Activated naive CD8-positive, alpha-beta T cell (primary cell): ENCODE results near the gene DISP3.

ENCODE experiments used
- H3K27ac Mint-ChIP-seq: one replicate; pipeline ENCODE4 v1.8.0; 2021; ENCODE audit warnings: mixed read lengths
- H3K27me3 Mint-ChIP-seq: one replicate; pipeline ENCODE4 v1.8.0; 2021; ENCODE audit warnings: mixed read lengths
- H3K36me3 Mint-ChIP-seq: one replicate; pipeline ENCODE4 v1.8.0; 2021; ENCODE audit warnings: mixed read lengths
- H3K4me1 Mint-ChIP-seq: one replicate; pipeline ENCODE4 v1.8.0; 2021; ENCODE audit warnings: low read depth, mixed read lengths
- H3K4me3 Mint-ChIP-seq: one replicate; pipeline ENCODE4 v1.8.0; 2021; ENCODE audit warnings: mild to moderate bottlenecking, mixed read lengths
- H3K9me3 Mint-ChIP-seq: one replicate; pipeline ENCODE4 v1.8.0; 2021; ENCODE audit warnings: low read depth, mixed read lengths

The DISP3 gene

DNA sequence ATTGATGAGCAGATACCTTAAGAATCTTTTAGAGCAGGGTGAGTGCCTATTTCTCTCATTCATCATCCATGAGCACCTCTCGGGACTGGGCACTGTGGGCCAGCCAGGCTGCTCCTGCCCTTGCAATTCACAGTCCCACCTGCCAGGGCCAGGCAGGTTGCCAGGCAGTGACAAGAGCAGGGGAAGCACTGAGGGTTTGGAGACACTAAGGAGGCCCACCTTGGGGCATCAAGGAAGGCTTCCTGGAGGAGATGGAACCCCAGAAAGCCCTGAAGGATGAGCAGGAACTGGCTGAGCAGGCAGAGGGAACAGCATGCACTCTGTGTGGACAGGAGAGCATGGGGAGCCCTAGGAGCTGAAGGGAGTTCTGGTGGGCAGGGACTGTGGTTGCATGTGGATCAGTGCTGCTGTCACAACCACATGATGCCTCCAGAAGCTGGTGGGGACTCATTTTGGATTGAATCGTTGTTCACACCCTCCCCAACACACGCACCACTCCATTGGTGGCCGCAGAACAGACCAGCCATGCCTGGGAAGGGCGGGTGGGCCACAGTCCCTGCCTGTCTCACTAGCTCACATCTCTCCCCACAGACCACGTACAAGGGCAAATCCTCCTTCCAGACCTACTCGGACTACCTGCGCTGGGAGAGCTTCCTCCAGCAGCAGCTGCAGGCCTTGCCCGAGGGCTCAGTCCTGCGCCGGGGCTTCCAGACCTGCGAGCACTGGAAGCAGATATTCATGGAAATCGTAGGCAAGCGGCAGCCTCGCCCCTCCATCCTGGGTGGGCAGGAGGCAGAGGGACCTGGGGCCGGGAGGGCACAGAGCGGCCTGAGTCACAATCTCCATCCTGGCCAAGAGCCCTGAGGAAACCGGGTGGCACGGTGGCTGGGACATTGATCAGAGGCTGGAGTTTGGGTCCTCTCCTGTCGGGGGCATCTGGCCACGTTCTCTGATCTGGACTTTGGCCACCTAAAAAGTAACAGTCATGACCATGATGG lies 55.1 kb downstream of the DISP3 start:
- H3K4me1 Mint-ChIP-seq: no peaks in the 10 kb centered on the region
- no peaks in the 10 kb centered on the region for H3K36me3 Mint-ChIP-seq
- H3K9me3 Mint-ChIP-seq: no peaks in the 10 kb centered on the region
- no peak overlapping the region for H3K27ac Mint-ChIP-seq
- H3K27me3 Mint-ChIP-seq: no peaks in the 10 kb centered on the region
- H3K4me3 Mint-ChIP-seq: no peak overlapping the region

DNA sequence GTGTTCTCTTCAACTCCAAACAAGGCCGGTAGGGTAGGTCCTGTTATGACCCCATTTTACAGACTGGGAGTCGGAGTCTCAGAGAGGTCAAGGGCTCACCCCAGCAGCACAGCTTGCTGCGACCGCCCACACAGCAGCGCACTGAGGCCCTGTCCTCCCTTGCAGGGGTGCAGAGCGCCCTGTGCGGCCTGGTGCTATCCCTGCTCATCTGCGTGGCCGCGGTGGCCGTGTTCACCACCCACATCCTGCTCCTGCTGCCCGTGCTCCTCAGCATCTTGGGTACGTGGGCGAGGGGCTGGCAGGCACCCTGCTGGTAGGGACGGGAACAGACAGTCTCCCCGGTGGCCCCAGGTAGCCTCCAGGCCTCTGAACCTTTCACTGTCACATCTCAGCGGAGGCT lies 55.9 kb downstream of the DISP3 start:
- Mint-ChIP-seq H3K4me3 (no peak overlapping the region), H3K36me3 (no peaks in the 10 kb centered on the region), H3K27me3 (no peaks in the 10 kb centered on the region), H3K9me3 (no peaks in the 10 kb centered on the region), H3K4me1 (no peaks in the 10 kb centered on the region), H3K27ac (no peak overlapping the region)

GRCh38 chr1:11535316-11535715 lies 56.4 kb downstream of the DISP3 start:
- H3K27me3 Mint-ChIP-seq: peaks cover 2% of the 10 kb centered on the region
- H3K27ac Mint-ChIP-seq: no peak overlapping the region

DNA sequence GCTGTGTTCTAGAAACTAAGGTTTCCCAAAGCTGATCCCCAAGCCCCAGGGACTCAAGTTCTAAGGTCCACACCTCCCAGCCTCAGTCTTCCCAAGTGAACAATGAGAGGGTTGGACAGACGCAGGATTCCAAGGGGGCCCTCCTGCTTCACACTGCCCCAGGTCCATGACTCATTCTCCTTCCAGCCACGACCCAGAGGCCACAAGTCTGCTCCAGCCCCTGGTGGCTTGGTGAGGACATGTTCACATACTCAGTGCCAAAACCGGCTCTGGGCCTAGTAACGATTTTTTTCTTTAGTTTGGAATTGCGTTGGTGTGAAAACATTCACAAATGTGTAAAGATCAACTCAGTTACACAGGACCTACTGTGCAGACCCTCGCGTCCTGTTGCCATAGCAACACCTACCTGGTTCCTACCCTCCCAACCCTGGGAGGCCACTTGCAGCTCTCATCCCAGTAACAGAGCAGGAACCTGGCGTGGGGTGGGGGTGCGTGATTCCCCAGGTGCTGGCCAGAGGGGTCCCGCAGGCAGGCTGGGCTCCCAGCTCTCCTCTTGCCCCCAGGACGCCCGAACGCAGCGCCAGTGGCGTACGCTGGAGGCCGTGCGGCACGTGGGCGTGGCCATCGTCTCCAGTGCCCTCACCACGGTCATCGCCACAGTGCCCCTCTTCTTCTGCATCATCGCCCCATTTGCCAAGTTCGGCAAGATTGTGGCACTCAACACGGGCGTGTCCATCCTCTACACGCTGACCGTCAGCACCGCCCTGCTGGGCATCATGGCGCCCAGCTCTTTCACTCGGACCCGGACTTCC lies 57.0 kb downstream of the DISP3 start:
- no peaks in the 10 kb centered on the region for H3K9me3 Mint-ChIP-seq
- no peaks in the 10 kb centered on the region for H3K36me3 Mint-ChIP-seq
- H3K4me3 Mint-ChIP-seq: no peak overlapping the region
- H3K27me3 Mint-ChIP-seq: peaks cover 2% of the 10 kb centered on the region
- no peak overlapping the region for H3K27ac Mint-ChIP-seq
- no peaks in the 10 kb centered on the region for H3K4me1 Mint-ChIP-seq

More at GRCh38 chr1:11535316-11535715, 56.4 kb downstream of the DISP3 start:
- no peaks in the 10 kb centered on the region for H3K9me3 Mint-ChIP-seq
- no peak overlapping the region for H3K4me3 Mint-ChIP-seq
- H3K4me1 Mint-ChIP-seq: no peaks in the 10 kb centered on the region
- H3K36me3 Mint-ChIP-seq: no peaks in the 10 kb centered on the region

DNA sequence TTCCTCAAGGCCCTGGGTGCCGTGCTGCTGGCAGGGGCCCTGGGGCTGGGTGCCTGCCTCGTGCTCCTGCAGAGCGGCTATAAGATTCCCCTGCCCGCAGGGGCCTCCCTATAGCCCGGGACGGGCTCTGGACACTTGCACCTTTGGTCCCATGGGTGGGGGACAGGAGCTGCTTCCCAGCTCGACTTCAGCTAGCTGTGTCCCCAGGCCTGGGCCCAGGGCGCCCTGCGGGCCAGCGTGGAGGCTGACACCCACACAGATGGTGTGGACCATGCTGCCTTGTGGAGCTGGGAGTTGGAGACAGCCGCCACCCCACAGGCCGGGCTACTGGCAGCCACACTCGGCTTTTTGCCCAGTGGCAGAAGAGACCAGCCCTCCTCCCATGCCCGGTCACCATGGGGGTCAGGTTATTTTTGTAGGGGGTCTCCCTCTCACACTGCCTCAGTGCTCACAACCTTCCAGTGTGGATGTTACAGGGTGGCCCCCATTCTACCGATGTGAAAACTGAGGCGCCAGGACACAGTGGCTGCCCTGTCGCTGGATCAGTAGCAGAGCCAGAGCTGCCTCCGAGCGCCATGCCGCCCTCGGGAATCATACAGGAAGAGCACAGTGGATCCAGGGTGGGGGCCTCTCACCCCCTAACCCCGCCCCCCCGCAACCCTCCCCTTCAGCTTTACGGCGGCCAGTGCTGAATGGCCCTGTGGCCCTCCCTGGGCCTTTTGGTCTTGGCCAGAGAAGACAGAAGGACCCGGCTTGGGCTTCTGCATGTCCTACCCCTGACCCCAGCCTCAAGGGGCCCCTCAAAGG lies 57.8 kb downstream of the DISP3 start:
- peaks cover 2% of the 10 kb centered on the region for H3K27me3 Mint-ChIP-seq
- no peak overlapping the region for H3K4me3 Mint-ChIP-seq

DNA sequence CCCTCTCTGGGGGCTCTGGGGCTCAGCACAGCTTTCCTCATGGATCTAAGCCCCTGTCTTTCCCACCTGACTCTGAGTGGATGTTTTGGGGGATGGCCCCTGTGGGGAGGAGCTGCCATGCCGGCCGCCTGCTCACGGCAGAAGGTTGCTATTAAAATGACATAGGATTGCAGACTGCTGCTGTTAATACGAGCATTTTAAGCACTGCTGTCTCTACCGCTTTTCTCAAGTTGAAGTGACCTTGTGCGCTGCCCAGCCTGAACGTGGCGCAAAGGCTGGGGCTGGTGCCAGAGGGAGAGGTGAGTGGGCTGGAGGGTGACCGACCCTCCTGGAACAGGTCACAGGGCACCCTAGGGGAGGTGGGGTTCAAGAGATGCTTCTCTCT lies 58.4 kb downstream of the DISP3 start:
- H3K4me3 Mint-ChIP-seq: no peak overlapping the region
- no peaks in the 10 kb centered on the region for H3K36me3 Mint-ChIP-seq
- H3K9me3 Mint-ChIP-seq: no peaks in the 10 kb centered on the region
- no peaks in the 10 kb centered on the region for H3K4me1 Mint-ChIP-seq
- no peak overlapping the region for H3K27ac Mint-ChIP-seq
- H3K27me3 Mint-ChIP-seq: peaks cover 2% of the 10 kb centered on the region

More for the DNA sequence above, 57.8 kb downstream of the DISP3 start:
- H3K9me3 Mint-ChIP-seq: no peaks in the 10 kb centered on the region
- H3K4me1 Mint-ChIP-seq: no peaks in the 10 kb centered on the region
- no peaks in the 10 kb centered on the region for H3K36me3 Mint-ChIP-seq
- no peak overlapping the region for H3K27ac Mint-ChIP-seq

DNA sequence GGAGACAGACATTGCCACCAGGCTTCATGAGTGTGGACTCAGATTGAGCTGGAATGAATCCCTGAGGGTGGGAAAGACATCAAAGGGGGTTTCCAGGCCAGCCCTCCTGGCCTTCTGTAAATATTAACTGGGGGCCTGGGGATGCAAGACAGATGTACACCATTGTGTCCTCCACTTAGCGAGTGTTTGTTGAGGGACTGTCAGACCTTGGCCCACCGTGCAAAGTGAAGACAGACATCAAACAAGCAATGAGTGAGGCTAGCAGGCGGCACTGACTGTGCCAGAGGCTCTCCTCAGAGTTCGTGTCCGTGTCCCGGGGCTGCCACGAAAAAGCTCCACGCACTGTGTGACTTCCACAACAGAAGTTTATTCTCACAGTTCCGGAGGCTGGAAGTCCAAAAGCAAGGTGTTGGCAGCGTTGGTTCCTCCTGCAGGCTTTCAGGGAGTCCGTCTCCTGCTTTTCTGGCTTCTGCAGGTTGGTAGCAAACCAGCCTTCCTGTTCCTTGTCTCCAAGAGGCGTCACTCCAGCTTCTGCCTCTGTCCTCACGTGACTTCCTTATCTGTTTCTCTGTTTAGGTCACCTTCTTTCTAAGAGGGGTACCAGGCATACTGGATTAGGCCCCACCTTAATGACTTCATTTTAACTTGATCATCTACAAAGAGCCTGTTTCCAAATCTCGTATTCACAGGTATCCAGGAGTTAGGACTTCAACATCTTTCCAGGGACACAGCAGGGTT lies 59.1 kb downstream of the DISP3 start:
- Mint-ChIP-seq H3K36me3 (no peaks in the 10 kb centered on the region), H3K9me3 (no peaks in the 10 kb centered on the region), H3K27me3 (peaks cover 2% of the 10 kb centered on the region), H3K27ac (no peak overlapping the region), H3K4me3 (no peak overlapping the region), H3K4me1 (no peaks in the 10 kb centered on the region)

GRCh38 chr1:11538886-11539285 lies 59.9 kb downstream of the DISP3 start:
- Mint-ChIP-seq H3K27me3 (peaks cover 2% of the 10 kb centered on the region), H3K9me3 (no peaks in the 10 kb centered on the region), H3K27ac (no peak overlapping the region)

GRCh38 chr1:11539850-11540772 lies 61.2 kb downstream of the DISP3 start:
- Mint-ChIP-seq H3K27ac (no peak overlapping the region), H3K9me3 (no peaks in the 10 kb centered on the region), H3K4me1 (no peaks in the 10 kb centered on the region), H3K36me3 (no peaks in the 10 kb centered on the region), H3K27me3 (peaks cover 2% of the 10 kb centered on the region), H3K4me3 (no peak overlapping the region)

More at GRCh38 chr1:11538886-11539285, 59.9 kb downstream of the DISP3 start:
- H3K4me1 Mint-ChIP-seq: no peaks in the 10 kb centered on the region
- H3K36me3 Mint-ChIP-seq: no peaks in the 10 kb centered on the region
- H3K4me3 Mint-ChIP-seq: no peak overlapping the region

DNA sequence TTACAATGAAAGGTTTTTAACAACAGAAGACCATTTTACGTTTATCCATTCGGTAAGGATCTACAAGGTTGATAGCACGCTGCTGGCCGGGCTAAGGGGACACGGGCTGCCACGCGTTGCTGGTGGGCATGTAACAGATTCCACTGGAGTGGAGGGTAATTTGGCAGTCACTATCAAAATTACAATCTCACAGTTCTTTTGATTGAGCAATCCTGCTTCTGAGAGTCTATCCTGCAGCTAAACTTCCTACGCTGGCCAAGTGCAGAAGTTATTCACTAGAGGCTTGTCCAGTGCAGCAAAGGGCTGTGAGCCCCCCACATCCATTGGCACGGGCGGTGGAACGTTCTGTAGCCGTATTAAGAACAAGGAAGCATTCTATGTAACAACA lies 61.8 kb downstream of the DISP3 start:
- no peaks in the 10 kb centered on the region for H3K4me1 Mint-ChIP-seq
- no peaks in the 10 kb centered on the region for H3K36me3 Mint-ChIP-seq
- H3K27me3 Mint-ChIP-seq: peaks cover 2% of the 10 kb centered on the region
- no peak overlapping the region for H3K27ac Mint-ChIP-seq
- H3K4me3 Mint-ChIP-seq: no peak overlapping the region
- no peaks in the 10 kb centered on the region for H3K9me3 Mint-ChIP-seq

- Mint-ChIP-seq H3K4me3 (no peak overlapping the region), H3K27me3 (peaks cover 2% of the 10 kb centered on the region), H3K4me1 (no peaks in the 10 kb centered on the region), H3K36me3 (no peaks in the 10 kb centered on the region), H3K9me3 (no peaks in the 10 kb centered on the region), H3K27ac (no peak overlapping the region)
These were observed 62.3 kb downstream of the DISP3 start for GRCh38 chr1:11541236-11541635.

- Mint-ChIP-seq H3K4me3 (no peak overlapping the region), H3K9me3 (no peaks in the 10 kb centered on the region), H3K27ac (no peak overlapping the region), H3K4me1 (no peaks in the 10 kb centered on the region), H3K36me3 (no peaks in the 10 kb centered on the region), H3K27me3 (peaks cover 2% of the 10 kb centered on the region)
These were observed 63.0 kb downstream of the DISP3 start for GRCh38 chr1:11541956-11542355.

DNA sequence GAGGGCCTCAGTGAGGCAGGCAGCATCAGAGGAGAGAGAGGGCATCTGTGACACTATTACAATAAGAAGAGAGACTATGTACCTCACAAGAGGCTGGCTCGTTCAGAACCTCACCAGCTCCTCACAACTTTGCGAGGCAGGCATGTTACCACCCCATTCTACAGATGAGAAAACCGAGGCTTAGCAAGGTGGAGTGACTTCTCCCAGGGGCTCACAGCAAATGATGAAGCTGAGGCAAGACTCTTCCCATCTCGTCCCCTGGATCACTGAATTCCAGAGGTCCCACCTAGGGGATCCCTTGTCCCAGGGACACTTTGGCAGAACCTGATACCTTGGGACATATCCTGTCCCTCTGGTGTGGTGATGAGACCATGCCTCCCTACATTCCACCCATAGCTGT lies 64.4 kb downstream of the DISP3 start:
- Mint-ChIP-seq H3K4me3 (no peak overlapping the region), H3K36me3 (no peaks in the 10 kb centered on the region), H3K27ac (no peak overlapping the region), H3K9me3 (no peaks in the 10 kb centered on the region), H3K4me1 (no peaks in the 10 kb centered on the region), H3K27me3 (peaks cover 7% of the 10 kb centered on the region)
